ES-I3 (cell line): ENCODE data around the gene TYW1B.
"Not testable (repeated sequence)": the region's sequence is repeated elsewhere in the genome, so short reads cannot be mapped to it uniquely, and the experiment has no call there.

ENCODE experiments used
- H3K36me3 ChIP-seq: 2 replicates; pipeline ENCODE4 v1.6.1; 2013; ENCODE audit warnings: mild to moderate bottlenecking, low read length, control low read depth, moderate library complexity; ENCODE audit not compliant: insufficient read depth
- H3K4me1 ChIP-seq: 2 replicates; pipeline ENCODE4 v1.6.1; 2013; ENCODE audit warnings: mild to moderate bottlenecking, control low read depth, low read length; ENCODE audit not compliant: insufficient read depth
- H3K9ac ChIP-seq: 2 replicates; pipeline ENCODE4 v1.6.1; 2013; ENCODE audit warnings: low read depth, mild to moderate bottlenecking, low read length, moderate library complexity
- H3K9me3 ChIP-seq: 2 replicates; pipeline ENCODE4 v1.6.1; 2013; ENCODE audit warnings: mild to moderate bottlenecking, low read length, moderate library complexity; ENCODE audit not compliant: control insufficient read depth, insufficient read depth

TYW1B gene

GRCh38 chr7:72676086-72676690 lies 151.8 kb downstream of the TYW1B start:
- H3K36me3 ChIP-seq, H3K4me1 ChIP-seq, H3K9me3 ChIP-seq, H3K9ac ChIP-seq: not testable (repeated sequence)

- not testable (repeated sequence) for H3K36me3 ChIP-seq, H3K9ac ChIP-seq, H3K9me3 ChIP-seq, H3K4me1 ChIP-seq
These were observed 152.3 kb downstream of the TYW1B start for GRCh38 chr7:72675686-72676085.

- no peak overlapping the region for H3K9ac ChIP-seq
- no peaks in the 10 kb centered on the region for H3K36me3 ChIP-seq
- H3K4me1 ChIP-seq, result no peaks in the 10 kb centered on the region
- no peaks in the 10 kb centered on the region for H3K9me3 ChIP-seq
These were observed 153.6 kb downstream of the TYW1B start for GRCh38 chr7:72674394-72674793.

GRCh38 chr7:72670850-72671249 lies 157.2 kb downstream of the TYW1B start:
- not testable (repeated sequence) for H3K9me3 ChIP-seq, H3K36me3 ChIP-seq, H3K4me1 ChIP-seq, H3K9ac ChIP-seq

GRCh38 chr7:72668435-72668834 lies 159.6 kb downstream of the TYW1B start:
- not testable (repeated sequence) for H3K36me3 ChIP-seq, H3K9ac ChIP-seq, H3K4me1 ChIP-seq, H3K9me3 ChIP-seq

GRCh38 chr7:72667049-72667448 lies 161.0 kb downstream of the TYW1B start:
- H3K9ac ChIP-seq, H3K36me3 ChIP-seq, H3K4me1 ChIP-seq, H3K9me3 ChIP-seq: not testable (repeated sequence)

- H3K9ac ChIP-seq, H3K36me3 ChIP-seq, H3K4me1 ChIP-seq, H3K9me3 ChIP-seq: not testable (repeated sequence)
These were observed 179.4 kb downstream of the TYW1B start for GRCh38 chr7:72648574-72648973.

- not testable (repeated sequence) for H3K4me1 ChIP-seq, H3K9ac ChIP-seq, H3K9me3 ChIP-seq, H3K36me3 ChIP-seq
These were observed 184.3 kb downstream of the TYW1B start for GRCh38 chr7:72643708-72644107.

- H3K4me1 ChIP-seq, H3K36me3 ChIP-seq, H3K9ac ChIP-seq, H3K9me3 ChIP-seq: not testable (repeated sequence)
These were observed 186.3 kb downstream of the TYW1B start for GRCh38 chr7:72641485-72642248.

- H3K9ac ChIP-seq, H3K4me1 ChIP-seq, H3K9me3 ChIP-seq, H3K36me3 ChIP-seq: not testable (repeated sequence)
These were observed 187.3 kb downstream of the TYW1B start for GRCh38 chr7:72640740-72641139.

GRCh38 chr7:72635273-72635908 lies 192.6 kb downstream of the TYW1B start:
- H3K4me1 ChIP-seq, H3K36me3 ChIP-seq, H3K9ac ChIP-seq, H3K9me3 ChIP-seq: not testable (repeated sequence)

- not testable (repeated sequence) for H3K36me3 ChIP-seq, H3K9ac ChIP-seq, H3K9me3 ChIP-seq, H3K4me1 ChIP-seq
These were observed 195.2 kb downstream of the TYW1B start for GRCh38 chr7:72632765-72633292.

GRCh38 chr7:72628375-72628774 lies 199.6 kb downstream of the TYW1B start:
- not testable (repeated sequence) for H3K4me1 ChIP-seq, H3K36me3 ChIP-seq, H3K9me3 ChIP-seq, H3K9ac ChIP-seq

GRCh38 chr7:72626428-72627011 lies 201.5 kb downstream of the TYW1B start:
- H3K36me3 ChIP-seq, H3K9me3 ChIP-seq, H3K4me1 ChIP-seq, H3K9ac ChIP-seq: not testable (repeated sequence)
